GM21786 (cell line): ENCODE results near the gene ARHGEF35.
"Not testable (repeated sequence)": the region's sequence is repeated elsewhere in the genome, so short reads cannot be mapped to it uniquely, and the experiment has no call there.

Experiments used
- ATAC-seq: cut with Tn5 transposase; IDR thresholded peaks from one replicate; pipeline ENCODE4 v1.9.1; 2021; ENCODE audit not compliant: unreplicated experiment

ARHGEF35 gene

DNA sequence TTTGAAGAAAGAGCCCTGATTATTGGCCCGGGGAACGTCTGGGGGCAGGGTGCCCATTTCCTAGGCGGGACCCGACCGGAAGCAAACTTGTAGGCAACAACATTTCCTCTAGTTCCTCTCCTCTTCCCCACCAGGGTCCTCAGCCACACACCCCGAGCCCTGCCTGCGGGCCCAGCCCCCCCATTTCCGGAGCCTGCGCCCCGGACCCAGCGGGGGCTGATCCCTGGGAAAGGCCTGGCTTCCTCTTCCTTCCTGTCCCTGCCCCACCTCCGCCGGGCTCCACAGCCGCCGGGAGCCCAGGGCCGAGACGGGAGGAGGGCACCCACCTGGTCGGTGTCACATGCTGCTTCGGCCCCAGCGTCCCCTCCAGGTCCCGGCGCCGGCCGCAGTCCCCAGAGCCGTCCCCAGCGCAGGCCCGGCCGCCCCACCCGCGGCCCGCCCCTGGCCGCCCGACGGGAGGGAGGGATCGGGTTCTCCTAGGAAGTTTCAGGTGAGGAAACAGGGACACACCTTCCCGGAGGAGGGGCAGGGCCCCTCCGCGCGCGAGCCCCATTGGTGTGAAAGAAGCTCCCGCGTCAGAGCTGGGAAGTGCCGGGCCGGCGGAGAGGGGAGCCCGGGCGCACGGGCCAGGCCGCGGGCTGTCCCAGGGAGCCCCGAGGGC, at the start of gene ARHGEF35:
Gene ARHGEF35, minus strand, starts transcription at position 622 of the 661 bp plus-strand sequence. CDS start 7,450 bp downstream, outside the sequence.
- peak; percentile 58 for ATAC-seq

DNA sequence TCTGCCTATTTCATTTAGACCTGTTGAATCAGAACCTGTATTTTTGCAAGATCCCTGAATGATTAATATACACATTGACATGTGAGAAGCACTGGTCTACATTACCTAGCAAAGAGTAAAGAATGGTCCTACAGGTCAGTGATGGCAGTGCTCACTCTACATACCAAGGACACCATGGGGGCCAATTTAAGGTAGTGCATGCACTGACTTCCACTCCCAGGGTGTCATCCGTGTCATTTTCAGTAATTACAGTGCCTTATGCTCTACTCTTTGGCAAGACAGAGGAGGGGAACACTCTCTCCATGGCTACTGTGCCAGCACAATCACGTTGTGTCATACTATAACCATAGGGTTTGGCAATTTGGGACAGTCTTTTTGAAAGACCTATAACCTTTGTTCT, 49.7 kb upstream of the ARHGEF35 start:
- ATAC-seq, result not testable (repeated sequence)

DNA sequence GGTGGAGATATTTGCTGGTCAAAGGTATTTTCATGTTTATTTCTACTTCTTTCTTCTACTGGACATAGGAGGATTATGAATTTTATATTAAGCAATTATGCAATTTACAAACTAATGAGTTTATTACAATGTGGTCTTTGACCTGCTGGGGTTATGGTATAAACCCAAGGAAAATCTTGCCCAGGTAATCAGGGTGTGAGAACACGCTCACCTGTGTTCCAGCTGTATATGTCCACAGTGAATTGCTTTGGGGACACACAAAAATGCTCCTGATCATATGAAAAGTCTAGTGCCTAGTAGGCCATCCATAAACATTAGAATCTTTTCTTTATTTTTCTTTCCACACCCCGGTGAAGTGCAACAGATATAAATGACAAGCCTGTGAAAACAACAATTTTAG, 43.7 kb upstream of the ARHGEF35 start, which contains the start of gene OR2A42:
Gene OR2A42, minus strand, starts transcription at position 241 of the 400 bp plus-strand sequence. CDS start 6,762 bp downstream, outside the sequence.
- not testable (repeated sequence) for ATAC-seq

DNA sequence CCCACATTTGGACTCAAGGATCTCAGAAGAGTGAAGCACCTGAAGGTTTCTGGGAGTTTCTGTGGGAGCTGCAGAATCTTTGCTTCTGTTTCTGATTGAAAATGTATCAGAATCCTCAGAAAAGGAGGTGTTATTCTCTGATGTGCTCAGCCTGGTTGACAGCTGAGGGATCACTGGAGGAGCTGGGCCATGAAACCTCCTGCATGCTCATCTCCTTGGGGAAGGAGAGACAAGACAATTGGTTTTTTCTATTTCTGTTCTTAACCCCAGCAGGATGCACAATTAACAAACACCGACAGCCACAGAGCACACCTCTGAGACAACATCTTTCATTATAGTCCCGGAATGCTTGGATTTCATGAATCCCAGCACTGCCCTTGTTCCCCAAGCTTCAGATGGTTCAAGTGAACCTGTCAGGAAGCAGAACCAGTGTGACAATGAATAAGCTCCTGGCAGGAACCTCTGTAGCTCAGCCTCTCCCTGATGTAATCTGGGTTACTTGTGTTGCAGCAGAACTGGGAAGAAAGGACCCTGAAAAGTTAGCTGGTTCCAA, 43.0 kb upstream of the ARHGEF35 start:
- not testable (repeated sequence) for ATAC-seq

DNA sequence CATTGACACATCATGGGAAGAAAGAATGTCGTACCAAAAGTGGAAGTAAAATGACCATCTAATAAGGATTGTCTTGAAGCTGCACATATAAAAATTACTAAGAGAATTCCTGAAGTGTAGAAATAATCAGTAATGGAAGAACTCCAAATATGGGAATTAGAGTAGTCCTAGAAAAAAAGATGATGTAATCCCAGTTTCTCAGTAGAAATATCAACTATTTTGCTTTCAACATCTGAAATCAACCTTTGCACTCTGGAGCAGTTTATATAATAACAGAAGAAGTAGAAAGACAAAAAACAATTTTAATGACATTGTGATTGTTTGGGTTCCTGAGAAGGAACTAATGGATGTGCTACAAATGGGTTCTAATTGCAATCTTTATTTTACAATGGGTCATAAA, 37.4 kb upstream of the ARHGEF35 start:
- ATAC-seq, result not testable (repeated sequence)

DNA sequence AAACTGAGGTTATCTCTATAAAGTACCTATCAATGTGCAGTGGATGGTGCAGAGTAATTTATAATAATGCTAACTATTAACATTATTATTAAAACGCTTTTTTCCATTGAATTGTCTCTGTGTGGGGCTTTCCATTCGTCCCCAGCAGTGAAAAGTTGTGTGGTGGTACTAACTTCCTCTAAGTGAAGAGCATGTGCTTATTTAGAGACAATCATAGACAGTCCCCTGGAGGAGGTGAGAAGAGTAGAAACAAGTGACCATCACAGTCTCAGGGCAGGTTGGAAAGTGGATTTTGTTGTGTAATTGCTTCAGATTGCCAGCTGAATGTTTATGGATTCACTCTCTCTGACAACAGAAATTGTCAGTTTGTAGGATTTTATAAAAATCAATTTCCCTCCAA, 35.4 kb upstream of the ARHGEF35 start:
- not testable (repeated sequence) for ATAC-seq

DNA sequence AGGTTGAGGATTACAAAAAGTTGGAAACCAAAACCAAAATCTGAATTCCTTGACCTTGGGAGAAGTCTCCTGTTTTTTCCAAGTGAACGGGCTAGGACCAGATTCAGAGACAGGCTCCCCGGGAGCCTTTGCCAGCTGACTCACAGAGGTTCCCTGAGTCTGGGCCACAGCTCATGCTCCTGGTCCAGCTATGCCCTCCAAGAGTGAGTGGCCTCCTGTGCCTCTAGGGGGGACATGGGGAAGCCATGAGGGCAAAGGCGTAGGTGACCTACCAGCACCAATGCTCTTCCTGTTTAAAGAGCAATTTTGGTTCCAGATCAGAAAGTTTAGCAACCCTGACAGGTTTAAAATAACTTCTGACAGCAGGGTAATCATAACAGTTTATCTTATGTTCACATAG, 33.2 kb upstream of the ARHGEF35 start:
- not testable (repeated sequence) for ATAC-seq

DNA sequence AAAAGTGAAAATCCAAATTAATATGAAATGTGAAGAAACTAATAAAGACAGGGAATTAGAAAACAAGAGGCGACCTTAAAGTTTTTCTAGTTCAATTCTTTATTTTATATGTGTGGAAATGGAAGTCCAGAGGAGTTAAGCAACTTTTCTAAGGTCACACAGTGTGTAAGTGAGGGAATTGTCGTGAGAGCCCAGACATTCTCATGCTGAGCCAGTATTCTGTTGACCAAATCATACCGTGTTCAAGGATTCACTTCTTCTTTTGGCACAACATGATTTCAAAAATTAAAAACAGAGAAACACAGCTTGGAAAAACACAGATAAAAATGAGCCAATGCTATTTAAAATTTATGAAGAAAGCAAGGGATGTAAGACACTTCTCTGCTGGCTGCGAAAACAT, 31.2 kb upstream of the ARHGEF35 start:
- not testable (repeated sequence) for ATAC-seq

DNA sequence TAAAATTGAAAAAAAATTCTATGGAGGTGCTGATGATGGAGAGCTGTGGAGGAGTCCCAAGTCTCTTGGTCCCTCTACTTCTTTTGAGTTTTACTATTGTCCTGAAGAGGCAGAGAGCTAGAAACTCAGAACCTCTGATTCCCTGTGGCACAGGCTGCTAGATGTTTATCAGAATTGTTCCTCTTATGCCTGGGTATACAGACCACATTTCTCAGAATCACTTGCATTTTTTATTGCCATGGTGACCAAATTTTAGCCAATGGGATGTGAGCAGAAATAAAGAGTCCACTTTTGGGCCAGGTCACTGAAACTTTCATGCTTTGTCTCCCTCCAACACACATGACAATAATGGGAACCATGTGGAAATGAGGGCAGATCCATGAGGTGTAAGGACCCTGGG, 28.0 kb upstream of the ARHGEF35 start:
- ATAC-seq, result not testable (repeated sequence)

DNA sequence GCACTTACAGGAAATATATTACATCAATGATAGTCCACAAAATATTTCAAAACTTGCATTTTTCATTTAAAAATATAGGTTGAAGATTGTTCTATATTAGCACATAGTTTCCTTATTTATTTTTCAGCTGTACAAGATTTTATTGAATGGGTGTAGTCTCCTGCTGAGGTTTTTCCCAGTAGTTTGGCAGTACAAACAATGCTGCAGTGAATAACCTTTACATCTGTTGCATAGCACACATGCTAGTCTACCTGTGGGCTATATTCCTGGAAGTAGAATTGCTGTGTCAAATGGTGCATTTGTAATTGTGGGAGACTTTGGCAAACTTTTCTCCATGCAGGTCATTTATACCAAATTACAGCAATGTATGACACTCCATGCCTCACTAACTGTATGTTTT, 24.9 kb upstream of the ARHGEF35 start:
- not testable (repeated sequence) for ATAC-seq

DNA sequence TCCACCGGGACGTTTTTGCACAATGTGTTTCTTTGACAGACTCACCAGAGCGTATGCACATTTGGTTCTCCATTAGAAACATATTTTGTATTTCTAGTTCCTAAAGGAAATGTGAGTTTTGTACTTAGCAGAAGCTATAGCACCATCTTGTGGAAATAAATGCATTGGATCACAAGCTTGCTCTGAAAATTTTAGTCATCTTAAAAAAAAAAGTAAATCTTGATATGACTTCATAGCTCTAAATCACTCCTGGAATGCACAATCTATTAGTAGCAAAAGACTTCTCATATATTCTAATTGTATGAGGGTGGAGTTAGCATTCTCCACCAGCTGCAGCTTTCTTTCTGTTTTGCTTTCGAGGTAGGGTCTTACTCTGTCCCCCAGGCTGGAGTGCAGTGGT, 23.5 kb upstream of the ARHGEF35 start:
- ATAC-seq, result peak; percentile 40

DNA sequence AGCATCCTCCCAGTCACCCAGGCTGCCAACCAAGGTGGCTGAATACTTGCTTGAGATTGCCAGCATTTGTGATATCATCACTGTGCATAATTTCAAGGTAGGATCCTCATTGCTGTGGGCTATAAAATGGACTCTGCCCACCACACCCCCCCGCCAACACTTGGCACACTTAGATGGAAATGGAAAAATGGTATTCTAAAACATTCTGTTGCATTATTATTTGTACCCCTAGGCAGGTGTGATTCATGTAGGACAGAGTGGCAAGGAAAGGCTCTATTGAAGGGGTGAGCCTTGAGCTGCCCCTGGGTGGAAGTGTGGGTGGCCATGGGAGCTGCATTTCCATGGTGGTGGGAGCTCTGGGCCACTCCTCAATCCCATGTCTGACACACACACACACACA, 22.9 kb upstream of the ARHGEF35 start:
- not testable (repeated sequence) for ATAC-seq

DNA sequence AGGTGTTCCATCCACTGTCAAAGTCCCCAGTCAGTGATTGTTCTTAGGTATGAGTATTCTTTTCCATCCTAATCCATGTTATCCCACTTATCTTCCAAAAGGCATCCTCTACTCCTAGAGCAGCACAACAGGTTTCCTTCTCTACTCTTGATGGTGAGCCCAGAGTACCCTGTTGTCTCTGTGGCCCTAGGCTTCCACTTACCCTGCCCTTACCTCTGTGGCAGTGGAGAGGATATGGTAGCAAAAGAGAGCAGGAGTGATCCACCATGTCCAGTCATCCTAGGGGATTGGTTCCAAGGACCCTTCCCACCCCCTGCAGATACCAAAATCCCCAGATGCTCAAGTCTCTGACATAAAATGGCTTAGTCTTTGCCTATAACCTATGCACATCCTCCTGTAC, 21.6 kb upstream of the ARHGEF35 start:
- not testable (repeated sequence) for ATAC-seq

DNA sequence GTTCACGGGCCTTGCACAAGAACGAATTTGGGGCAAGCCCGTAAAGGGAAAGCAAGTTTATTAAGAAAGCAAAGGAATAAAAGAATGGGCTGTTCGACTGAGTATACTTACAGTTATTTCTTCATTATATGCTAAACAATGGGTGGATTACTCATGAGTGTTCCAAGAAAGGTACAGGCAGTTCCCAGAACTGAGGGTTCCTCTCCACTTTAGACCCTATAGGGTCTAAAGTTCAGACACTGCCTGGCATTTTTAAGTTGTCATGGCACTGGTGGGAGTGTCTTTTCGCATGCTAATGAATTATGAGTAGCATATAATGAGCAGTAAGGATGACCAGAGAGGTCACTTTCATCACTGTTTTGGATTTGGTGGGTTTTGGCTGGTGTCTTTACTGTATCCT, 9.7 kb upstream of the ARHGEF35 start:
- not testable (repeated sequence) for ATAC-seq

DNA sequence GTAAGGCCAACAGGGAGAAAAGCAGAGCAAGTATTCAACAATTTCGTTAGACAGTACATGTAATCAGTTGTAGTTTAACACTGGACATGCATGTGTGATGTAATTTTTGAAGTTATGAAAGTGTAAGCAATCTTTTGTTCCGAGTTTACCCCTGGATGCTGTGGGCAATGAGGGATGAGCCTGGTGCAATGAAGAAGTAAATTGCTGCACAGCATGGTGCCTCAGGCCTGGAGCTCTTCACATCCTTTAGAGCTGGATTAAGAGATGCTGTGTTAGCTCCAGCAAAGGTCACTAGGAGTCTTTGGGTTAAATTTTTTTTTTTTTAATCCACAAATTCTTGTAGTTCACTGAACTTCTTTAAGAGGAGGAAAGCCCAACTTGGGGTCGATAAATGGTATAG, 7.5 kb upstream of the ARHGEF35 start:
- ATAC-seq, result not testable (repeated sequence)

DNA sequence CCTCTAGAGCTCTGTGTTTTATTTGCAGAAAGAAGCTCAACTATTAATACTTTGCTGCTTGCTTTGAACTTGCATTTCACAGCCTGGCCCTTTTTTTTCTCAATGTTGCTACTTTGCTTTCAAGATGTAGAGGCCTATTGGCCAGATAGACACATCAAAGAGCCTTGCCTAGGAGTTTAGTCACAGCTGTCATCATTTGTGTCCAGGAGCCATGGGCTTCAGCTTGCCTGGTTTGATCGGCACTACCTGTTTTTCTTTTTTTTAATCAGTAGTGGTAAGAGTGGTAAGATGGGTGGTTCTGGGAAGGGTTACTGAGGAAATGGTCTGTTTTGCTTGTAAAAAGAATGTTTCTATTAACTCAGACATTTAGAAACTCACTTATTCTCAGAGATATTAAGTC, 6.3 kb upstream of the ARHGEF35 start:
- peak; percentile 19 for ATAC-seq

DNA sequence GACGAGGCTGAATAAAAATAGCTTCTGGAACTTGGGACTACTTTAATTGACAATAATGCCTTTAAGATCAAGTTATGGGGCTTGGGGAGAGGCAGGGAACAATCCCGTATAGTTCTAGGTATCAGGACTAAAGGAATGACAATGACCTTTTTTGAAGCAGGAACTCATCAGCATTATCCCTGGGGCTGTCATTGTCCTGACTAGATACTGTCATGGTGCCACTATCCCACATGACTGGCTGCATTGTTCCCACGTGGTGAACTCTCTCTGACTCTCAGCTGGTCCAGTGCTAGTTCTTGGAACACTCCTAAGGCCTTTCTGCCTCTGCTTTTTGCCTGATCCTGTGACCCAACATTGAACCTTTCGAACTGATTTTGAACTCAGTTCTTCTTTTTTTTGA, 3.3 kb upstream of the ARHGEF35 start:
- ATAC-seq, result not testable (repeated sequence)

DNA sequence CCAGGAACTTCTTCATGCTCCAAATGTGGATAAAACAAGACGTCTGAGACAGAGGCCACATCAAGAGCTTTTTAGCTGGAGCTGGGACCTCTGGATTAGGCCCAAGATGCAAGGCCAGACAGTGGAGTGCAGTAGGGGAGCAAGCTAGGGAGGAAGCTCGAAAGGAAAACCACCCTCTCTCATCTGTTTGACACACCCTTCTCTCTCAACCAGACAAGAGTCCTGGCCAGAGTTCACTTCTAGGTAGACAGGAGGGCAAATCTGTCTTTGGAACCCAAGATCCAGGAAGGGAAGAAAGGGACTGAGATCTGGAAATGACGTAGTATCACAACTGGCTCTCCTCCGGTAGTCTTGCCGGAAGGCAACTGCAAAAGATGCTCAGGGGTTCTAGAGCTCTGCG, 1.2 kb downstream of the ARHGEF35 start:
- ATAC-seq, result not testable (repeated sequence)

DNA sequence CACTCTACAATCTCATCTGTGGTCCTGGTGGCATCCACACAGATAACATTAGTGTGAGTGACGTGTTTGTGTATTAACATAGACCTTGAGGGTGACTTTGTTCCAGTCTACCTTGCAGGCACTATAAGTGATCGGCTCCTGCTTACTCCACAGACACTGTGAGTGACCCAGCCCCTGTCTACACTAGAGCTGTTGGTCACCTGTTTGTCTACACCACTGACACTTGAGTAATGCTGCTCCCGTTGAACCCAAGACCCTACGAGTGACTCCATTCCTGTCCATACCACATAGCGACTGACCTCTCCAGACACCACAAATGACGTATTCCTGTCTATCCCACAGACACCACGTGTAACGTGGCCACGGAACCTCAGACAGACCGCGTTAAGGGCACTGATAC, 1.9 kb downstream of the ARHGEF35 start:
- ATAC-seq, result not testable (repeated sequence)

DNA sequence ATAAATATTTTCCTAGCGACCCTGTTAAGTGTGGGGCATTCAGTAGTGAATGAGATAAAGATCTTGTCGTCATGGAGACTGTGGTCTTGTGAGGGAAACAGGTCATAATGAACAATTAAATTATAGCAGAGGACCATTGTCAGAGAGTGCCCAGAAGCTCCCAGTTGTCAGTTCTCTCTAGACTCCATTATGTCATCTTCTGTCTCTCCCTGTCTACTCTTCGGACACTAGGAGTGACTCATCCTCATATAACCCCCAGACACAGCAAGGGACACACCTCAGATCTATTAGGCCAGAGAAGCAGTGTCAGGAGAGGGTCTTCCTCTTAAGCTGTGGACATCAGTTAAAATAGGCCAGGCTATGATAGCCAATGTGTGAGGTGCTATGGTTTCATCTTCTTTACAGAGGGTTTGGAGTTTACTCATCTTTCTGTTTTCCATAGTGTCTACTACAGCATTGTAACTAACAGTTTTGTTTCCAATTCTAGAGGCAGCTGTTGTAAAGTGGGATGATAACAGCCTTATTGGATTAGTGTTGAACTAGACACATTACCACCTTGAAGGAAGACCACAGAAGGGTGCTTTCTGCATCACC, 7.0 kb downstream of the ARHGEF35 start:
- not testable (repeated sequence) for ATAC-seq

DNA sequence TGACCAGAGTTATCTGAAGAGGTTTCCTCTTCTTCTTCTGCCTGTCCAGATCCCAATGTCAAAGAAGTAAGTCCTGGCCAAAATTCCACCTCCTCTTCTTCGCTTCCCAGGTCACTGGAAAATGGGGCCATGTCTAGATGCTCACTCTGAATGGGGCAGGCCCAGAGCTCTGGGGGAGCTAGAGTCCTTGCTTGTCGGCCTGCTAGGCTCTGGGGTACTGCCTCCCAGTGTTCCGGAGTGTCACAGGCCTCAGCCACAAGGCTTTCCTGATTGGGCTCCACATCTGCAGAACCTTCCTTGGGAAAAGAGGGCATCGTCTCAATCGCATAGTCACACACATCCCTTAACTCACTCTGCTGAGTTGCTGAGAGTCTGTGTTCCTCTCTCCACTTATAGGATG, 7.8 kb downstream of the ARHGEF35 start:
- not testable (repeated sequence) for ATAC-seq

DNA sequence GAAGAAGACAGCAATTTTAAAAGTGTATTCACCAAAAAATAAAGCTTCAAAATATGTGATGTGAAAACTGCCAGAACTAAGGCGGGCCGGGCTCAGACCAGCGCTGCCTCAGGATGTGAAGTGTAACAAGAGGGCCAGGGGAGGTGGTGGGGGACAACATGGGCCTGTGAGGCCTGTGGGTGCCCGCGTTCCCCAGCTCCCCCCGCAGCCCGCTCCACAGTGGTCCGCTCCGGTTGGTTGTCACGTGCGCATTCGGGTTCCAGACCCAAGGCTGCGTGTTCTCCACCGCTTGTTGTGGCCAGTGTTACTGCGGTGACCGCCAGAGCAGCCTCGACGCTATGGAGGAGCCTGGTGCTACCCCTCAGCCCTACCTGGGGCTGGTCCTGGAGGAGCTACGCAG, 12.5 kb downstream of the ARHGEF35 start, which contains the start of gene CTAGE4:
Gene CTAGE4, plus strand, starts transcription at position 301 of the 400 bp plus-strand sequence. Its CDS starts 38 bp downstream, at position 339.
- ATAC-seq, result not testable (repeated sequence)
